Measurements from ENCODE around the gene LILRA6.

GRCh38 chr19:54189145-54189734, 53.4 kb downstream of the LILRA6 start, which contains the start of gene MBOAT7:
- TF ChIP-seq CTCF (conservative IDR thresholded peaks at IDR 0.05; ENCODE audit: low read length) = peak; percentile 41
- TF ChIP-seq EZH2phosphoT487 (IDR thresholded peaks at IDR 0.05; ENCODE audit: borderline replicate concordance) = no peak
